GM12874 (cell line): Measurements from ENCODE around the gene ZNF142.

Experiments used
- TF ChIP-seq, protein P1 (sequence below): IDR thresholded peaks from 2 replicates; pipeline ENCODE4 v1.5.1; 2011; ENCODE audit warnings: low read depth, mild to moderate bottlenecking, control low read depth, low read length, moderate library complexity; ENCODE audit not compliant: insufficient read depth

The ZNF142 gene, protein sequence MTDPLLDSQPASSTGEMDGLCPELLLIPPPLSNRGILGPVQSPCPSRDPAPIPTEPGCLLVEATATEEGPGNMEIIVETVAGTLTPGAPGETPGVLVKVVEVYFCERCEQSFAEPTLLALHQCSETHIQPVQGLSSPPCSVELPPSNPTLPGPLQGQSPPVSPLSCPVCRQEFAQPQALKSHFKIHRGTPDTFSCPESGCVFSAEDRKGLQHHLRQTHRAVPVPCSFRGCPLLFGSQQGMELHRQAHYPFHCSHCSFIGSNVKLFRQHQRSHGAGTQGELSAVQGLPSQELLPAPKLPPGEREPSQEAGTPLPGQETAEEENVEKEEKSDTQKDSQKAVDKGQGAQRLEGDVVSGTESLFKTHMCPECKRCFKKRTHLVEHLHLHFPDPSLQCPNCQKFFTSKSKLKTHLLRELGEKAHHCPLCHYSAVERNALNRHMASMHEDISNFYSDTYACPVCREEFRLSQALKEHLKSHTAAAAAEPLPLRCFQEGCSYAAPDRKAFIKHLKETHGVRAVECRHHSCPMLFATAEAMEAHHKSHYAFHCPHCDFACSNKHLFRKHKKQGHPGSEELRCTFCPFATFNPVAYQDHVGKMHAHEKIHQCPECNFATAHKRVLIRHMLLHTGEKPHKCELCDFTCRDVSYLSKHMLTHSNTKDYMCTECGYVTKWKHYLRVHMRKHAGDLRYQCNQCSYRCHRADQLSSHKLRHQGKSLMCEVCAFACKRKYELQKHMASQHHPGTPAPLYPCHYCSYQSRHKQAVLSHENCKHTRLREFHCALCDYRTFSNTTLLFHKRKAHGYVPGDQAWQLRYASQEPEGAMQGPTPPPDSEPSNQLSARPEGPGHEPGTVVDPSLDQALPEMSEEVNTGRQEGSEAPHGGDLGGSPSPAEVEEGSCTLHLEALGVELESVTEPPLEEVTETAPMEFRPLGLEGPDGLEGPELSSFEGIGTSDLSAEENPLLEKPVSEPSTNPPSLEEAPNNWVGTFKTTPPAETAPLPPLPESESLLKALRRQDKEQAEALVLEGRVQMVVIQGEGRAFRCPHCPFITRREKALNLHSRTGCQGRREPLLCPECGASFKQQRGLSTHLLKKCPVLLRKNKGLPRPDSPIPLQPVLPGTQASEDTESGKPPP (N-terminal part only)

DNA sequence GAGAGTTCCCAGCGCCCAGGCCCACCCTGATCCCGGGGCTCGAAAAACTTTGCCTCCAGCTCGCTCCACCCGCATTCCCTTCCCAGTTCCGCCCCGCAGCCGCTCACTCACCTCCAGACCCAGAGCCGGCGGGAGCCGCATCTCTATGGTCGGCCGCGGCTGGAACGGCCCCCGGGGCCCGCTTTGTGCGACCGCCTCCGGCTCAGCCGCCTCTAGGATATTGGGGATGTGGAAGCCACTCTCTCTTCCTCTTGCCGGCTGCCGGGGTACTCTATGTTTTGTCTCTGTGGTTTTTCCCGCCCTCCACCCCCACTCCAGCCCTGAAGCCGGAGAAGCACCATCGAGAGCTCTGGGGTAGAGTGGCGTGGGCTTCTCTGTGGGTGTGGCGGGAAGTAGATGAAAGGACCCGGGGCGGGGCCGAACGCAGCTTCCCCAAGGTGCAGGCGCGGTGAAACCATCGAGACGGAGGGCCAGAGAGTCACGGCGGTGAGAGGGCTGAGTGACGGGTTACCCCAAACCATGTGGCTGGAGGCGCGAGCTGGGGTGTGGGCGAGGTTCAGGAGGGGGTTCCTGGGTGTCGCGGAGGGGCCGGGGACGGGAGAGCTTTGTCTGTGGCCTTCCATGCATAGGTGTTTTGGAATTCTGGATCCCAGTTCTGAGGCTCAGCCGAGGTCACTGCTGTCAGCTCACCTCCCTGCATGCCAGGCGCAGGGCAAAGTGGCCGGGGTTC, at the start of gene ZNF142, which contains the start of gene BCS1L:
Gene ZNF142, minus strand, starts transcription at position 366 of the 730 bp plus-strand sequence. CDS start 3,194 bp downstream, outside the sequence.
Gene BCS1L, plus strand, starts transcription at position 426 of the 730 bp plus-strand sequence. CDS start 1,305 bp downstream, outside the sequence.
- TF ChIP-seq, protein P1, sequence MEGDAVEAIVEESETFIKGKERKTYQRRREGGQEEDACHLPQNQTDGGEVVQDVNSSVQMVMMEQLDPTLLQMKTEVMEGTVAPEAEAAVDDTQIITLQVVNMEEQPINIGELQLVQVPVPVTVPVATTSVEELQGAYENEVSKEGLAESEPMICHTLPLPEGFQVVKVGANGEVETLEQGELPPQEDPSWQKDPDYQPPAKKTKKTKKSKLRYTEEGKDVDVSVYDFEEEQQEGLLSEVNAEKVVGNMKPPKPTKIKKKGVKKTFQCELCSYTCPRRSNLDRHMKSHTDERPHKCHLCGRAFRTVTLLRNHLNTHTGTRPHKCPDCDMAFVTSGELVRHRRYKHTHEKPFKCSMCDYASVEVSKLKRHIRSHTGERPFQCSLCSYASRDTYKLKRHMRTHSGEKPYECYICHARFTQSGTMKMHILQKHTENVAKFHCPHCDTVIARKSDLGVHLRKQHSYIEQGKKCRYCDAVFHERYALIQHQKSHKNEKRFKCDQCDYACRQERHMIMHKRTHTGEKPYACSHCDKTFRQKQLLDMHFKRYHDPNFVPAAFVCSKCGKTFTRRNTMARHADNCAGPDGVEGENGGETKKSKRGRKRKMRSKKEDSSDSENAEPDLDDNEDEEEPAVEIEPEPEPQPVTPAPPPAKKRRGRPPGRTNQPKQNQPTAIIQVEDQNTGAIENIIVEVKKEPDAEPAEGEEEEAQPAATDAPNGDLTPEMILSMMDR, result no peak

DNA sequence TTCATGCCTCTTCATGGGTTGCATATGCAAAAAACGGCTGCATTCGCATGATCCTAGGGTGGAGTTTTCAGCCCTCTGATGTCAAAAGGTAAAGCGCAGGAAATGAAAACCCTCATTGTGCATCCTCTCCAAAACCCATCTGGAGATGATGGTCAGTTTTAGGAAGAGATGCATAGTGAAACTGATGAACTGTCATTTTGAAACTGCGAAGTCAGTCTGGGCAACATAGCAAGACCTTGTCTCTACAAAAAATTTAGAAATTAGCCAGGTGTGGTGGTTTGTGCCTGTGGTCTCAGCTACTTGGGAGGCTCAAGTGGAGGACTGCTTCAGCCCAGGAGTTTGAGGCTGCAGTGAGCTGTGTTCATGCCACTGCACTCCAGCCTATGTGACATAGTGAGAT, 48.7 kb upstream of the ZNF142 start:
- TF ChIP-seq, protein P1, result no peak

DNA sequence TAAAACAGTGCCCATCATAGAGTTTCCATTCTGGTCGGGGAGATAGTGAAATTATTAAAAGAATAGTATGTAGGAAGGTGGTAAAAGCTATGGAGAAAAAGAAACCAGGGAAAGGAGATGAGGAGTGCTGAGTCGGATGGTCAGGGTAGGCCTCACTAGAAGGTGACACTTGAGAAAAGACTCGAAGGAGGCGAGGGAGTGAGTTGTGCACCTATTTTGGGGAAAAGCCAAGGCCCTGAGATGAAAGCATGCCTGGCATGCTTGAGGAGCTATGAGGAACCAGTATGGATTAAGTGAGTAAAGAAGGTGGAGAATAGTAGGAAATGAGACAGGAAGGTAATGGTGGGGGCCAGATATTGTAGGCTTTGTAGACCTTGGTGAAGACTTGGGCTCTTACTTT, 43.9 kb upstream of the ZNF142 start:
- TF ChIP-seq, protein P1, result no peak

DNA sequence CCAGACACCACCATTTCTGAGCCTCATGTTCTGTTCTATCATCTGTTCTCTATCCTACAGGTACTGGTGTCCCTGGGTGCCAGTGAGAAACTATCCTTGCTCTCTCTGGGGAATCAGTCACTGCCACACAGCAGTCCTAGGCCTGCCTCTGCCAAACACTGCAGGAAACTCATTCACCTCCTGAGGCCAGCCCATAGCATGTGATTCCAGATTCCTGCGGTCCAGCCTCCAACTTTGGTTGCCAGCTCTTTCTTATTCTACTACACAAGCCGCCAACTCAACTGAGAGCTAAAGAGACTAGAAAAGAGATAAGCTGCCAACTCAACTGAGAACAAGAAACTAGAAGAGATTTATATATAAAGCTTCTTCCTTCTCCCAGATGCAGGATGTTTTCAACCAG, 42.4 kb upstream of the ZNF142 start:
- TF ChIP-seq, protein P1, result no peak

DNA sequence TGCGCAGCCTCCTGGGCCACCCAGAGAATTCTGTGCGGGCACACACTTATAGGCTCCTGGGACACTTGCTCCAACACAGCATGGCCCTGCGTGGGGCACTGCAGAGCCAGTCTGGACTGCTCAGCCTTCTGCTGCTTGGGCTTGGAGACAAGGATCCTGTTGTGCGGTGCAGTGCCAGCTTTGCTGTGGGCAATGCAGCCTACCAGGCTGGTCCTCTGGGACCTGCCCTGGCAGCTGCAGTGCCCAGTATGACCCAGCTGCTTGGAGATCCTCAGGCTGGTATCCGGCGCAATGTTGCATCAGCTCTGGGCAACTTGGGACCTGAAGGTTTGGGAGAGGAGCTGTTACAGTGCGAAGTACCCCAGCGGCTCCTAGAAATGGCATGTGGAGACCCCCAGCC, 39.5 kb upstream of the ZNF142 start:
- TF ChIP-seq, protein P1, result no peak

DNA sequence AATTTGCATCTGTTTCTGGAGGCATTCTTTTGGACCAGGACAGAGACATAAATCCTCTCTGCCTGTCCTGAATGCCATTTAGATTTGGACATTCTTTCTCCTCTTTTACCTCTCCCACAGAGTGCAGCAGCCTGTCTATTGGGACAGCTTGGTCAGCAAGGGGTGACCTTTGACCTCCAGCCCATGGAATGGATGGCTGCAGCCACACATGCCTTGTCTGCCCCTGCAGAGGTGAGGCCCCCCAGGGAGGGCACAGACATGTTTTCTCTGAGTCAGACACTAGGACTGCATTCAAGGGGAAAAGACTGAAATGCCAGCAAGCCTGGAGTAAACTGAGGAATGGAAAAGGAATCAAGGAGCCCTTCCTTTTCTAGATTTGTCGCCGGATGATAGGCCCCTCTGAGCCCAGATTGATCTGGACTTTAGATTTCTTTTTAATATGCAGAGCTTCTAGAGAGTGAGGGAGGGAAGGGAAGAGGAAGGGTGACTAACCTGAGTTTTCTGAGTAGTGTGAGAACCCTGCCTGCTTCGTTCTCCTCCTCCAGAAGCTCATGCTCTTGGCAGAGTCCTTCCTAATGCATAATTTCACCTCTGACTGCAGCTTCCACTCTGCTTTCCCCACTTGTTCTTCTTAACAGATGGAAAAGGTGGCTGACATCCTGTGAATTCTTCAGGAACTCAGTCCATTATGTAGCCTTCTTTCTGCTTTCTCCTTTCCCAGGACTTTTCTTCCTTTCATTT, 35.2 kb upstream of the ZNF142 start:
- TF ChIP-seq, protein P1, result no peak
